ENCODE results near the gene ANKRD6. TPM values are rescaled to one million over a fixed set of nuclear protein-coding genes. Genes with fewer than 3 reads are reported as not detected.

Gene ANKRD6
- total RNA-seq, 4 donors from 2014 or later: 9.3 to 26.0 (median 12.4) TPM

DNA sequence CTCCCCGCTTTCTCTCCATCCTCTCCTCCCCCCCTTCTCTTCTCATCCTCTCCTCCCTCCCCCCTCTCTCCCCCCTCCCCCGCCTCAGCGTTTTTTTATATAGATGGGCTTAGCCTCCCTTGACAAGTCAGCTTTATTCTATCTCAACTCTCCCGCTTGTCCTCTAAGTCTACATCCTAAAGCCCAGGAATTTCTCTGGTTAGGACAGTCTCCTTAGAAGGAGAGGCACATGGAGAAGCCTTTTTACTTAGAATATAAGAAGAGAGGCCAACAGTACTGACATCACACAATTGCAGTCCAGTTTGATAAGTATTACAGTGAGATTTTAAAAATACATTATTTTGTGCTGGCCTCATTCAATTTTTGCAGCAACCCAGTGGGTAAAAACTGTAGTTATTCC, 122.1 kb downstream of the ANKRD6 start:
- ATAC-seq (ENCODE audit: low FRiP score) (no peak), DNase-seq (ENCODE audit: low spot score) (no peak)
- TF ChIP-seq, protein P1, sequence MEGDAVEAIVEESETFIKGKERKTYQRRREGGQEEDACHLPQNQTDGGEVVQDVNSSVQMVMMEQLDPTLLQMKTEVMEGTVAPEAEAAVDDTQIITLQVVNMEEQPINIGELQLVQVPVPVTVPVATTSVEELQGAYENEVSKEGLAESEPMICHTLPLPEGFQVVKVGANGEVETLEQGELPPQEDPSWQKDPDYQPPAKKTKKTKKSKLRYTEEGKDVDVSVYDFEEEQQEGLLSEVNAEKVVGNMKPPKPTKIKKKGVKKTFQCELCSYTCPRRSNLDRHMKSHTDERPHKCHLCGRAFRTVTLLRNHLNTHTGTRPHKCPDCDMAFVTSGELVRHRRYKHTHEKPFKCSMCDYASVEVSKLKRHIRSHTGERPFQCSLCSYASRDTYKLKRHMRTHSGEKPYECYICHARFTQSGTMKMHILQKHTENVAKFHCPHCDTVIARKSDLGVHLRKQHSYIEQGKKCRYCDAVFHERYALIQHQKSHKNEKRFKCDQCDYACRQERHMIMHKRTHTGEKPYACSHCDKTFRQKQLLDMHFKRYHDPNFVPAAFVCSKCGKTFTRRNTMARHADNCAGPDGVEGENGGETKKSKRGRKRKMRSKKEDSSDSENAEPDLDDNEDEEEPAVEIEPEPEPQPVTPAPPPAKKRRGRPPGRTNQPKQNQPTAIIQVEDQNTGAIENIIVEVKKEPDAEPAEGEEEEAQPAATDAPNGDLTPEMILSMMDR (IDR thresholded peaks at IDR 0.05): no peak

DNA sequence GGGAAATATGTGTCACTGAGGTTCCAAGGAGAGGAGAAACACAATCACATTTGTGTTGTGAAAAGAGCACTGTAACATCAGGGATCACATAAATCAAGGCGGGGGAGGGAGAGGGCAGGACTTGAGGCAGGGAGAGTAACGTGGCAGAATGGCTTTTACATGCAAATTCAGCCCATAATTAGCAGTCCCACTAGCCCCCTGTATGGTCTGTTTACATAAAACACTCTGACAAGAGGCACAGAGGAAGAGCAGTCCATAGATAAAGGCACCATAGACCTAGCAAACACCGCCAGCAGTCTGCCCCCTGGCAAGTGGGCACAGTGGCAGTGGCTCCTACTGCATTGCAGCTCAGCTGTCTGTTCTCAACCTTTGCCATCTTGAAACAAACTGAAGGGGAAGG, 122.9 kb downstream of the ANKRD6 start:
- ATAC-seq (ENCODE audit: low FRiP score): no peak
- DNase-seq (ENCODE audit: low spot score): no peak

GRCh38 chr6:89559487-89559886, 126.5 kb downstream of the ANKRD6 start:
- TF ChIP-seq, protein P1 (IDR thresholded peaks at IDR 0.05): no peak
- DNase-seq (ENCODE audit: low spot score) (no peak), ATAC-seq (ENCODE audit: low FRiP score) (no peak)

More for the DNA sequence above, 122.9 kb downstream of the ANKRD6 start:
- TF ChIP-seq, protein P1 (IDR thresholded peaks at IDR 0.05): no peak

GRCh38 chr6:89562093-89562973, 129.4 kb downstream of the ANKRD6 start:
- TF ChIP-seq, protein P1 (IDR thresholded peaks at IDR 0.05): no peak
- DNase-seq (ENCODE audit: low spot score) (no peak), ATAC-seq (ENCODE audit: low FRiP score) (no peak)

- DNase-seq (ENCODE audit: low spot score) (no peak), ATAC-seq (ENCODE audit: low FRiP score) (no peak)
- TF ChIP-seq, protein P1 (IDR thresholded peaks at IDR 0.05): no peak
Measured at GRCh38 chr6:89563866-89564265, 130.9 kb downstream of the ANKRD6 start.

GRCh38 chr6:89564752-89565427, 131.9 kb downstream of the ANKRD6 start:
- no peak for DNase-seq (ENCODE audit: low spot score)
- ATAC-seq (ENCODE audit: low FRiP score): no peak
- TF ChIP-seq, protein P1 (IDR thresholded peaks at IDR 0.05): no peak

All from omental fat pad (tissue), 4 donors.